Kidney epithelial cell (primary cell): ENCODE data around the gene CUEDC2. TPM values are rescaled to one million over a fixed set of nuclear protein-coding genes. Genes with fewer than 3 reads are reported as not detected.

ENCODE experiments used
- DNase-seq: peaks from one replicate; pipeline ENCODE4 v3.0.0-alpha.2; 2010; ENCODE audit warnings: low read depth
- H3K27me3 ChIP-seq: 2 replicates; pipeline ENCODE4 v1.6.0; 2011; ENCODE audit warnings: low read length; ENCODE audit not compliant: control insufficient read depth, insufficient read depth
- H3K36me3 ChIP-seq: 2 replicates; pipeline ENCODE4 v1.5.1; 2011; ENCODE audit warnings: low read length; ENCODE audit not compliant: control insufficient read depth, insufficient read depth
- H3K4me3 ChIP-seq: 2 replicates; pipeline ENCODE4 v1.5.1; 2011; ENCODE audit warnings: low read depth, mild to moderate bottlenecking, control low read depth, low read length
- total RNA-seq: library from RNA; depleted of rRNA; stranded (reverse); fragments of >200 nt; gene quantifications from 2 replicates; pipeline ENCODE4 v1.2.3, GENCODE V29; 2015
- TF ChIP-seq, protein P1 (sequence below): IDR thresholded peaks from 2 replicates; pipeline ENCODE4 v1.5.1; 2011; ENCODE audit warnings: mild to moderate bottlenecking, moderate library complexity, low read length, control low read depth, inconsistent platforms; ENCODE audit not compliant: insufficient read depth, poor library complexity, severe bottlenecking

Gene CUEDC2
- total RNA-seq, 1 donor from 2014 or later: 93.9 TPM

DNA sequence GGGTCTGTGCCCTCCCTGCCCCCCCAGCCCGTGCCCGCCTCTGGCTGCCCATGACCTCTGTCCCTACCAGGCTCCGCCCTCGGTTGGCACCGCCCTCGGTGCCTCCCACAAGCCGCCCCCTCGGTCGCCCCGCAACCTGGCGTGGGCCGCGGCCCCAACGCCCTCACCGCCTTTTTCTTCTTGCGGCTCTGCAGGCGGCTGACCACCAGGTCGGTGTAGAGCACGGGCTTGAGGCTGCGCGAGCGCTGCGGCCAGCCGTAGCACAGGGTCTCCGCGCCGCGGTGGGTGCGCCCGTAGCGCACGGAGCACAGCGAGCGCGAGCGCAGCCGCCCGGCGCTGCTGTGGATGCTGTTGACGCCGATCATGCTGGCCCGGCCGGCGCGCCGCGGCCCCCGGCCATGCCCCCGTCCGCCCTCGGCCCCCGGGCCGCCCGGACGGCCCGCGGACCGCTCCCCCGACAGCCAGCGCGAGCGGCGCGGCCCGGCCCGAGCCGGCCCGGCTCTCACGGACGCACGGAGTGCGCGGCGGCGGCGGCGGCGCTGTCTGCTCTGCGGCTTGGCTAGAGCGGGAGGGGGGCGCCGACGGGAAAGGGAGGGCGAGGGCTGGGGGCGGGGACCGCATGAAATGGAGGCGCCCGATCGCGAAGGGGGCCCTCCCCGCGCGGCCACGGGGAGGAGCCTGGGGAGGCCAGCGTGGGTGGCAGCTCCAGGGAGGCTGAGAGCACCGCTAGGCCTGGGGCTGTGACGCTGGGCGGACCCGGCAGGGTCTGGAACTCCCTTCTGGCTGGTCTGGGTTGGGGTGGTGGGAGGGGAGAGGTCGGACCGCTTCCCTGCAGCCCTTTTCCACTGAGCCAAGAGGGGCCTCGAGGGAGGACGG lies 23.4 kb downstream of the CUEDC2 start:
- Histone ChIP-seq H3K36me3 (no peaks in the 10 kb centered on the region), H3K27me3 (peaks cover 54% of the 10 kb centered on the region), H3K4me3 (peak overlapping the region; percentile 38)
- DNase-seq: no peak
- TF ChIP-seq, protein P1, sequence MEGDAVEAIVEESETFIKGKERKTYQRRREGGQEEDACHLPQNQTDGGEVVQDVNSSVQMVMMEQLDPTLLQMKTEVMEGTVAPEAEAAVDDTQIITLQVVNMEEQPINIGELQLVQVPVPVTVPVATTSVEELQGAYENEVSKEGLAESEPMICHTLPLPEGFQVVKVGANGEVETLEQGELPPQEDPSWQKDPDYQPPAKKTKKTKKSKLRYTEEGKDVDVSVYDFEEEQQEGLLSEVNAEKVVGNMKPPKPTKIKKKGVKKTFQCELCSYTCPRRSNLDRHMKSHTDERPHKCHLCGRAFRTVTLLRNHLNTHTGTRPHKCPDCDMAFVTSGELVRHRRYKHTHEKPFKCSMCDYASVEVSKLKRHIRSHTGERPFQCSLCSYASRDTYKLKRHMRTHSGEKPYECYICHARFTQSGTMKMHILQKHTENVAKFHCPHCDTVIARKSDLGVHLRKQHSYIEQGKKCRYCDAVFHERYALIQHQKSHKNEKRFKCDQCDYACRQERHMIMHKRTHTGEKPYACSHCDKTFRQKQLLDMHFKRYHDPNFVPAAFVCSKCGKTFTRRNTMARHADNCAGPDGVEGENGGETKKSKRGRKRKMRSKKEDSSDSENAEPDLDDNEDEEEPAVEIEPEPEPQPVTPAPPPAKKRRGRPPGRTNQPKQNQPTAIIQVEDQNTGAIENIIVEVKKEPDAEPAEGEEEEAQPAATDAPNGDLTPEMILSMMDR: no peak

DNA sequence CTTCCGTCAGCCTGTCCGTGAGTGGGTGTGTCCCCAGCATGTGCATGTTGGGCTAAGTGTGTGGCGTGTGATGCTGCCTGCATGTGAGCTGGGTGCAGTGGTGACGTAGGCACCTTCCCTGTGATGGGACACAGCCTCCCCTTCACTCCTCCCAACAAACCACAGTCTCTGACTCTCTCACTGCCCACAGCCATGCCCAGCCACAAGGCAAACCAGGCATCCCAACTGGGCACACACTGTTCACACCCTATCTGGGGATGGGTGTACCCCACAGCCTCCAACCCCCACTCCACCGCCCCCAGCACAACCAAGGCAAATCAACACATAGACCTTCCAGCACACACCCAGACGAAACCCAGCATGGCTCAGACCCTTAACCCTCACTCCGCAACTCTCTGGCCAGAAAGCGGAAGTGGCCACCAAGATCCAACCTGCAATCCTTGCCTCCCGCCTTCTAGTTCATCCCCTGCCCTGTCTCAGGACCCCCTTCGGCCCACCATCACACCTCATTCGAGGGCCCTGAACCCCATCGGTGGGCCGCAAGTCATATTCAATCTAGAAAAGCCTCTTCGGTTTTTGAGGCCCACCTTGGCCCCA lies 24.1 kb downstream of the CUEDC2 start:
- Histone ChIP-seq H3K4me3 (peak overlapping the region; percentile 38), H3K27me3 (peaks cover 49% of the 10 kb centered on the region), H3K36me3 (no peaks in the 10 kb centered on the region)

DNA sequence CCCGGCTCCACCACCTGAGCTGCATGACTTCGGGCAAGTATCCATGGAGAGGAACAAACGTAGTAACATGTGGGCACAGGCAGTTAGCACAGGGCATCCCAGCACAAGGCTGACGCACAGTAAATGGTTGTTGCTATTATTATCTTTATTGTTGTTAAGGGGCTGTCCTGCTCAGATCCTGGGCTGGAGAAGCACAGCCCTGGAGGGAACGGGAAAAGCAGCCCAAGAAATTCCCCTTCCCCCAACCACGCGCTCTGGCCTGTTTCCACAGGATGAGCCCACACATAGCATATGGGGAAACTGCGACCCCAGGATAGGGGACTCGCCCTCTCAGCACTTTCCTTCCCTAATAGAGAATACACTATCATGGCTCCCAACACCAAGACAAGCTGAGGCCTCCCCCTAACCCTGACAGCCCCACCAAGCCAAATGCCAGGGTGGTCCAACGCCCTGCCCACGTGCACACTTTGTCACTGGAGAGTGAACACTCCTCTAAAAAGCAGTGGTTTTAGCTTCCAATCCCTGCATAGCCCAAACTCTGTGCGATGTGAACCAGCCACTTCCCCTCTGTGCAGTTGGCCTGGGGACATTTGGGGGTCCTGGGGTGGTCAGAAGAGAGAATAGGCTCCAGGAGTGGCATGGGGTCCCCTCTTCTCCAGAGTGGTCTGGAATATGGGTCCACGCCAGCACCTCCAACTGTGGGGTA lies 24.8 kb downstream of the CUEDC2 start:
- H3K4me3 ChIP-seq: no peak overlapping the region
- no peak for DNase-seq
- peaks cover 46% of the 10 kb centered on the region for H3K27me3 ChIP-seq
- no peaks in the 10 kb centered on the region for H3K36me3 ChIP-seq
- TF ChIP-seq, protein P1: no peak

More for the DNA sequence above, 24.1 kb downstream of the CUEDC2 start:
- TF ChIP-seq, protein P1: no peak
- DNase-seq: no peak

DNA sequence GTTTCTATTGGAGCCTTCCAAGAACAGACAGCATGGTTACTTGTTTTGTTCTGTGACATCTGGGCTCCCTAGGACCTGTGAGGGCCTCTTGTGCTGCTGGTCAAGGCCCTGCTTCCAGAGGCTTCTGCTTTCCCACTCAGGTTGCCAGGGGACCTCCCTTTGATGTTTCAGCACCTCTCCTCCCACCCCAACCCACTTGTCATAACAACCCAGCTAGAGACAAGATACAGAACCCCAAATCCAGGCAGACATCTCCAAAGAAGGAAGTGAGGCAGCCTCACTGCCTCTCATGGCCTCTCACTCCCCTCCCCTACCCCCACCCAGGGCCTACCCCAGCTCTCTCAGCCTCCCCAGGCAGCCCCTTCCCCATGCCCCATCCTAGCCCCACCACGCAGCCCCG lies 25.6 kb downstream of the CUEDC2 start:
- Histone ChIP-seq H3K36me3 (no peaks in the 10 kb centered on the region), H3K27me3 (peaks cover 38% of the 10 kb centered on the region), H3K4me3 (no peak overlapping the region)
- DNase-seq: no peak
- TF ChIP-seq, protein P1: no peak

DNA sequence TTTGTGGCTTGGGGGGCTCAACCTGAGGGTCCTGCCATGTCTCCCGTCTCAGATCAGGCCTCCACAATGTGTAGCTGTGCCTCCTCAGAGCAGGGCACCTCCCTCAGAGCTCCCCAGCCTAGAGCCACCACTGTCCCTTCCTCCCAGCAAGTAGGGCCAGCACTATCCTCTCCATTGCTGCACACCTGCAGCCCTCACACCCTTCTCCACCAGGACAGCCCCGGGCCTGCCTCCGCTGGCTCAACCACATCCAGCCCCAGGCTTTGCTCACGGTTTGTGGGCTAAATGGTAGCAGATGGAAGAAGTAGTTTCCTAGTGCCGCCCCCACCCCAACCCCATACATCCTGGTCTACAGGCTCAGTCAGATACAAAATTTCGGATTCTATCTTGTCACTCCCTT lies 26.7 kb downstream of the CUEDC2 start:
- TF ChIP-seq, protein P1: no peak
- Histone ChIP-seq H3K4me3 (no peak overlapping the region), H3K27me3 (peaks cover 27% of the 10 kb centered on the region), H3K36me3 (no peaks in the 10 kb centered on the region)
- no peak for DNase-seq
